Measurements from ENCODE around the gene DOCK6. TPM values are rescaled to one million over a fixed set of nuclear protein-coding genes. Genes with fewer than 3 reads are reported as not detected.

Gene DOCK6
- total RNA-seq, 1 donor from 2014 or later: 43.6 TPM

DNA sequence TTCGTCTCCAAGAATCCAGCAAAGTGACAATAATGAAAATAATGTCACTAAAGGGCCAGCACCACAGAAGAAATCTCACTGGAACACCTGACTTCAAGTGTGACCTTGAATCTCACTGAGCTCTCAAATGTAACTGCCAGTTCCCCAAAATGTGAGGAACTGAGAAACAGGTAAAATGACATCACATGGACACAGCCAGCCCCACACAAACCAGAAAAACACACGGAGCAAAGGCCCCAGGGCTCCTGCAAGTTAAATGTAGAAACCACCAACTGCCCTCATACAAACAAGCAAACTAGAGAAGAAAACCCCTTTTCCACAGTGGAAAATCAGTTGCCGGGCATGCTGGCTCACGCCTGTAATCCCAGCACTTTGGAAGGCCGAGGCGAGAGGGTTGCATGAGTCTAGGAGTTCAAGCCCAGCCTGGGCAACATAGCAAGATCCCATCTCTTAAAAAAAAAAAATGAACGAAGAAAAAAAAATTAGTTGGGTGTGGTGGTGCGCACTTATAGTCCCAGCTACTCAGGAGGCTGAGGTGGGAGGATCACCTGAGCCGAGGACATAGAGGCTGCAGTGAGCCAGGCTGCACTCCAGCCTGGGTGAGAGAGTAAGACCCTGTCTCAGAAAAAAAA, 56.3 kb downstream of the DOCK6 start:
- TF ChIP-seq, protein P1, sequence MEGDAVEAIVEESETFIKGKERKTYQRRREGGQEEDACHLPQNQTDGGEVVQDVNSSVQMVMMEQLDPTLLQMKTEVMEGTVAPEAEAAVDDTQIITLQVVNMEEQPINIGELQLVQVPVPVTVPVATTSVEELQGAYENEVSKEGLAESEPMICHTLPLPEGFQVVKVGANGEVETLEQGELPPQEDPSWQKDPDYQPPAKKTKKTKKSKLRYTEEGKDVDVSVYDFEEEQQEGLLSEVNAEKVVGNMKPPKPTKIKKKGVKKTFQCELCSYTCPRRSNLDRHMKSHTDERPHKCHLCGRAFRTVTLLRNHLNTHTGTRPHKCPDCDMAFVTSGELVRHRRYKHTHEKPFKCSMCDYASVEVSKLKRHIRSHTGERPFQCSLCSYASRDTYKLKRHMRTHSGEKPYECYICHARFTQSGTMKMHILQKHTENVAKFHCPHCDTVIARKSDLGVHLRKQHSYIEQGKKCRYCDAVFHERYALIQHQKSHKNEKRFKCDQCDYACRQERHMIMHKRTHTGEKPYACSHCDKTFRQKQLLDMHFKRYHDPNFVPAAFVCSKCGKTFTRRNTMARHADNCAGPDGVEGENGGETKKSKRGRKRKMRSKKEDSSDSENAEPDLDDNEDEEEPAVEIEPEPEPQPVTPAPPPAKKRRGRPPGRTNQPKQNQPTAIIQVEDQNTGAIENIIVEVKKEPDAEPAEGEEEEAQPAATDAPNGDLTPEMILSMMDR (conservative IDR thresholded peaks at IDR 0.05): no peak
- Mint-ChIP-seq H3K9me3 (no peaks in the 10 kb centered on the region), H3K27ac (no peak overlapping the region), H3K4me1 (ENCODE audit: unreplicated experiment) (peaks cover 5% of the 10 kb centered on the region), H3K36me3 (peaks cover 3% of the 10 kb centered on the region), H3K27me3 (no peaks in the 10 kb centered on the region), H3K4me3 (no peak overlapping the region)
- no peak for DNase-seq (ENCODE audit: extremely low spot score, unreplicated experiment)

DNA sequence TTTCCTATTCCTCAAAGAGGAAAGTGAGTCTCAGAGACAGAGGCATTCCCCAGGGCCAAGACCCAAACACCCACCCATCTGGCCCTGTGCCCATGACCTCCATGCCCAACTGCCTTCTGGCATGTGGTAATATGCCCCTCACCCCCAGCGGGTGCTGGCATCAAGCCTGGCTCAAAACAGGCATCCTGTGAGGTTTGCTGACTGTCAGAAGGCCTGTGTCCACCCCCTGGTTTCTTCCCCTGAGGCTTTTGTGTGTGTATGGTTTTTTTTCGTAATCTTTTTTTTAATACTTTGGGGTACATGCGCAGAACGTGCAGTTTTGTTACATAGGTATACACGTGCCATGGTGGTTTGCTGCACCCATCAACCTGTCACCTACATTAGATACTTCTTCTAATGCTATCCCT, 57.4 kb downstream of the DOCK6 start:
- H3K27me3 Mint-ChIP-seq: no peaks in the 10 kb centered on the region
- TF ChIP-seq, protein P1 (conservative IDR thresholded peaks at IDR 0.05): no peak
- no peak overlapping the region for H3K4me3 Mint-ChIP-seq
- no peak overlapping the region for H3K27ac Mint-ChIP-seq
- H3K4me1 Mint-ChIP-seq (ENCODE audit: unreplicated experiment): peaks cover 5% of the 10 kb centered on the region
- H3K36me3 Mint-ChIP-seq: no peaks in the 10 kb centered on the region
- DNase-seq (ENCODE audit: extremely low spot score, unreplicated experiment): no peak
- H3K9me3 Mint-ChIP-seq: no peaks in the 10 kb centered on the region

DNA sequence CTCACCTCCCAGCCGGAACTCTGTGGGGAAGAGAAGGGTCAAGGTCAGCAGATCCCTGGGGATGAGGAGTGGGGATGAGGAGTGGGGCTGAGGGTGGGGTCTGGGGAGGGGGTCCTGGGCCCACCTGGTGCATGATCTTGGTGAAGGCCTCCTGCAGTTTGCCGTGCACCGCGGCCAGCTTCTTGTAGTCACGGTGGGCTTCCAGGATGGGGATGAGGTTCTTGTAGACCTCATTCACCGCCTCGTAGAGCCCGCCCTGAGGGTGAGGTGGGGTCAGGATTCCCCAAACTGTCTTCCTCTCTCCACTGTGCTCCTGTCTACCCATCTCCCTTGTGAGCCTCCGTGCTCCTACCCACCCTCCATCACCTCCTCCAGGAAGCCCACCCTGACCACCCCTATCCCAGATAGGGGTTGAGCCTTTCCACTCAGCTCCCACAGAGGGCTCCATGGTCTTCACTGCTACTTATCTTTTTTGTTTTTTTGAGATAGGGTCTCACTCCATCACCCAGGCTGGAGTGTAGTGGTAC, 58.2 kb downstream of the DOCK6 start:
- Mint-ChIP-seq H3K27me3 (no peaks in the 10 kb centered on the region), H3K36me3 (no peaks in the 10 kb centered on the region), H3K9me3 (no peaks in the 10 kb centered on the region), H3K4me3 (no peak overlapping the region), H3K4me1 (ENCODE audit: unreplicated experiment) (peaks cover 5% of the 10 kb centered on the region), H3K27ac (no peak overlapping the region)
- no peak for DNase-seq (ENCODE audit: extremely low spot score, unreplicated experiment)
- TF ChIP-seq, protein P1 (conservative IDR thresholded peaks at IDR 0.05): peak; percentile 29

DNA sequence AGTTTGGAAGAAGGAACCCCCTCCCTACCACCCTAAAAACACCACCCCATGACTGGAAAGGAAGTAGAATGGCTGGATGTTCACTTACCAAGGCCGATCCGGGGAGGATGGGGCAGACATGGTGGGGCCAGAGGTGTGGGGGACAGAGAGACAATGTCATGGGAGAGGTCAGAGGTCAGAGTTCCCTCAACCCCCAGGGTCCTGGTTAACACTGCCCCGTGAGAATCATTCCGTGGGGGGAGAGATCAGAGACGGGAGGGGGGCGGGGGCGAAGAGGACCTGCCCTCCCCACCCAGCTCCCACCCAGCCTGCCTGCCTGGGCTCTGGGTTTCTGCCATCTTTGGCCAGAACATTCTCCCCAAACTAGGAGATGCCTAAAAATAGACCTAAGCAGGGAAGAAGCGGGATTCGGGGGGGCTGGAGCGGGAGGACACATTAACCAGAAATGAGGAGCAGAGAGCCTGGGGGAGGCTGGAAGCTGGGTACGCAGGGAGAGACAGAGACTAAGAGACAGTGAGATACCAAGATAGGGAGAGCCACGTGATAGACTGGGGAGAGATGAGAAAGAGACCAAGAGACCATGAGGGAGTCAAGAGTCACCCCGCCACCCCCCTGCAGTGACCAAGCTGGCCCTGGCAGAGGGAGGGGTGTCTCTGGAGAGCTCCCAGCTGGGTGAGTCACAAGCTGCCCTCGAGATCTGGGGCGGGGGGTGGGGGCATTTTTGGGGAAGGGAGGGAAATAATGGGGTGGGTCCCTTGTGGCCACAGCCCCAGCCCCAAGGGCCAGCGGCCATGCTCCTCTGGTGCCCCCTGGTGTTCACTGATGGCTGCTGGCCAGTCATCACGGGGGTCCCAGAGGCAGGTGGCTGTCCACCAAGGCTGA, 58.9 kb downstream of the DOCK6 start:
- Mint-ChIP-seq H3K27me3 (no peaks in the 10 kb centered on the region), H3K4me1 (ENCODE audit: unreplicated experiment) (peaks cover 5% of the 10 kb centered on the region), H3K4me3 (no peak overlapping the region), H3K27ac (no peak overlapping the region), H3K36me3 (no peaks in the 10 kb centered on the region), H3K9me3 (no peaks in the 10 kb centered on the region)
- TF ChIP-seq, protein P1 (conservative IDR thresholded peaks at IDR 0.05): peak; percentile 84
- no peak for DNase-seq (ENCODE audit: extremely low spot score, unreplicated experiment)

DNA sequence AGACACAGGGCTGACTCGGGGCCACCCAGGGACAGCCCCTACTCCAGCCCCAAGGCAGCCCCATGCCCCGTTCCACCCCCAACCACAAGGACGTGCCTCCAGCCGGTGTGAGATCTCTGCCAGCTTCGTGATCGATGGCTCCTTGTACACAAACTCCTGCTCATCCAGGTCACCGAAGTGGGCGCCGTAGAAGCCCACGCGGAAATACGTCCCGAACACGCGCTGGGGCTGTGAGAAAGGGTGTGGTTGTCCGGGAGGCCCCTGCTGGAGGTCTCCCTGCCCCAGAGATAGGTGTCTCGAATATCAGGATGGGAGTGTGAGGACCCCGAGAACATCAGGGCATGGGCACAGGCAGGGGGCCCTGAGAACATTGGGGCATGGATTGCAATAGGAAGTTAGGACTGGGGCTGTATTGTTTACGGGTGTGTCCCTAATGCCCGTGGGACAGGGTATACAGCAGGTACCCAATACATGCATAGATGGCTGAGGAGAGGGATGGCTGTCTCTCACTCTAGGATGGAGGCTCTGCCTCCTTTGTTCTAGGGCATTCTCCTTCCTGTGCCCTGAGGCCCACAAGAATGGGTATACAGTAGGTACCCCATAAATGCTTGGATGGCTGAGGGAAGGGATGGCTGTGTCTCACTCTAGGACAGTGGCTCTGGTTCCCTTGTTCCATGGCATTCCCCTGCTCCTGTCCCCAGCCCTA, 59.7 kb downstream of the DOCK6 start:
- no peak overlapping the region for H3K27ac Mint-ChIP-seq
- no peak for DNase-seq (ENCODE audit: extremely low spot score, unreplicated experiment)
- TF ChIP-seq, protein P1 (conservative IDR thresholded peaks at IDR 0.05): no peak
- no peaks in the 10 kb centered on the region for H3K9me3 Mint-ChIP-seq
- no peaks in the 10 kb centered on the region for H3K27me3 Mint-ChIP-seq
- H3K36me3 Mint-ChIP-seq: no peaks in the 10 kb centered on the region
- no peak overlapping the region for H3K4me3 Mint-ChIP-seq
- peaks cover 5% of the 10 kb centered on the region for H3K4me1 Mint-ChIP-seq (ENCODE audit: unreplicated experiment)

All from type B pancreatic cell (in vitro differentiated cells).